HK-2 (cell line): ENCODE results near the gene H1-8.
"Not testable (repeated sequence)": the region's sequence is repeated elsewhere in the genome, so short reads cannot be mapped to it uniquely, and the experiment has no call there.

Source experiments
- DNase-seq: peaks from one replicate; pipeline ENCODE4 v3.0.0-alpha.2; 2018; ENCODE audit not compliant: unreplicated experiment

The H1-8 gene

DNA sequence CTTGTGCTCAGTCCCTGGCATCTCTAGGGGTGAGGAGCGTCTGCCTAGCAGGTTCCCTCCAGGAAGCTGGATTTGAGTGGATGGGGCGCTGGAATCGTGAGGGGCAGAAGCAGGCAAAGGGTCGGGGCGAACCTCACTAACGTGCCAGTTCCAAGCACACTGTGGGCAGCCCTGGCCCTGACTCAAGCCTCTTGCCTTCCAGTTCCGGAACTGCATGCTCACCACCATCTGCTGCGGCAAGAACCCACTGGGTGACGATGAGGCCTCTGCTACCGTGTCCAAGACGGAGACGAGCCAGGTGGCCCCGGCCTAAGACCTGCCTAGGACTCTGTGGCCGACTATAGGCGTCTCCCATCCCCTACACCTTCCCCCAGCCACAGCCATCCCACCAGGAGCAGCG is 9.6 kb upstream of the H1-8 start:
- no peak for DNase-seq

DNA sequence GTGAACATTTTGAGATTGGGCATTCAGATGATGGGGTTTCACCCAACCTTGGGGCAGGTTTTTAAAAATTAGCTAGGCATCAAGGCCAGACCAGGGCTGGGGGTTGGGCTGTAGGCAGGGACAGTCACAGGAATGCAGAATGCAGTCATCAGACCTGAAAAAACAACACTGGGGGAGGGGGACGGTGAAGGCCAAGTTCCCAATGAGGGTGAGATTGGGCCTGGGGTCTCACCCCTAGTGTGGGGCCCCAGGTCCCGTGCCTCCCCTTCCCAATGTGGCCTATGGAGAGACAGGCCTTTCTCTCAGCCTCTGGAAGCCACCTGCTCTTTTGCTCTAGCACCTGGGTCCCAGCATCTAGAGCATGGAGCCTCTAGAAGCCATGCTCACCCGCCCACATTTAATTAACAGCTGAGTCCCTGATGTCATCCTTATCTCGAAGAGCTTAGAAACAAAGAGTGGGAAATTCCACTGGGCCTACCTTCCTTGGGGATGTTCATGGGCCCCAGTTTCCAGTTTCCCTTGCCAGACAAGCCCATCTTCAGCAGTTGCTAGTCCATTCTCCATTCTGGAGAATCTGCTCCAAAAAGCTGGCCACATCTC is 8.4 kb upstream of the H1-8 start:
- DNase-seq = no peak

DNA sequence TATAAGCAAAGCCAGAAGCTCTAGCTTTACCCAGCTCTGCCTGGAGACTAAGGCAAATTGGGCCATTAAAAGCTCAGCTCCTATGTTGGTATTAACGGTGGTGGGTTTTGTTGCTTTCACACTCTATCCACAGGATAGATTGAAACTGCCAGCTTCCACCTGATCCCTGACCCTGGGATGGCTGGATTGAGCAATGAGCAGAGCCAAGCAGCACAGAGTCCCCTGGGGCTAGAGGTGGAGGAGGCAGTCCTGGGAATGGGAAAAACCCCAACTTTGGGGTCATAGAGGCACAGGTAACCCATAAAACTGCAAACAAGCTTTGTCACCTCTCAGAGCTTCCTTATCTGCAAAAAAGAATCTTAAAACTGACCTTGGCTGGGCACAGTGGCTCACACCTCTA is 7.9 kb upstream of the H1-8 start:
- no peak for DNase-seq

DNA sequence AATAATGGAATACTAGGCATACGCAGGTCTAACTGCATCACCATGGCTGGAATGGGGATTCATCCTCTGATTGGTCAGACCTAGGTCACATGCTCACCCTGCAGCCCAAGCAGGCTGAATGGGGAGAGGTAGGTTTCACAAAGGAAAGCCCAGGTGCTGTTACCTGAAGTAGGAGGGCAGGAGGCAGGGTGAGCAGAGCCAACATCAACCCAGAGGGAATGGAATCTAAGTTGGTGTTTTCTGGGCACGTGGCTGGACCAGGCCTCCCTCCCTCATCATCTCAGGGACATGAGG is 6.7 kb upstream of the H1-8 start:
- no peak for DNase-seq

DNA sequence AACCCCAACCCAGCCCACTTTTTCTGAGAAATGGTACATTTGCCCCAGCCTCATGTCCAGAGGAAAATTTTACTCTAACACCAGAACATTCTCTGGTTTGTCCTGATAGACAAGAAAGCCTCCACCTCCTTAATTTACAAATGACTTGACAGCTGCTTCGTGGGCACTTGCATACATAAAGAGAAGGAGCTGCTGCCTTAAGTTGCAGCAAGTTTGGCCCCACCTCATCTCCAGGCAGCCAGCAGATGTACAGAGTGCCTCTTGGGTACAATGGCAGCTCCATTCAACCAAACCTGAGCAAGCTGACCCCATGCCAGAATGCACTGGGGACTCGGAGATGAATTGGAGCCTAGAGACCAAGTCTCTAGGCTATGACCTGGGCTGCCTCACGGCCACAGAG is 6.2 kb upstream of the H1-8 start:
- DNase-seq = no peak

DNA sequence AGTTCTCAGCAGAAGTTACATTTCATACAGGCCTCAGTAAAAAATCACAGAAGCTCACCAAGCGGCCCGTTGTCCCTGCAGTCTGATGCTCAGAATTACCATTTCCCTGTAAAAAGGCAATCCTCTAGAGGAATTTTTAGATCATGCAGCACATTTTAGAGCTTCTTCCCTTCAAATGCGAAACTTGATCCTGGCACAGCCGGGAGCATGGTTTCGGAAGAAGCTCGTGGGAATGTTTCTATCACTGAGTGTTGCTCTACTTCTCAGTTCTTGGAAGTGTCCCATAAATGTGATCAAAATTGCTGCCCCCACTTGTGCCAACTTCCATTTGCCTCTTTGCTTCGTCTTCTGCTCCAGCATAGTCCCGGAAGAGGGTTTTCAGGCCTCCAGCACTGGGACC is 3.8 kb upstream of the H1-8 start:
- no peak for DNase-seq

DNA sequence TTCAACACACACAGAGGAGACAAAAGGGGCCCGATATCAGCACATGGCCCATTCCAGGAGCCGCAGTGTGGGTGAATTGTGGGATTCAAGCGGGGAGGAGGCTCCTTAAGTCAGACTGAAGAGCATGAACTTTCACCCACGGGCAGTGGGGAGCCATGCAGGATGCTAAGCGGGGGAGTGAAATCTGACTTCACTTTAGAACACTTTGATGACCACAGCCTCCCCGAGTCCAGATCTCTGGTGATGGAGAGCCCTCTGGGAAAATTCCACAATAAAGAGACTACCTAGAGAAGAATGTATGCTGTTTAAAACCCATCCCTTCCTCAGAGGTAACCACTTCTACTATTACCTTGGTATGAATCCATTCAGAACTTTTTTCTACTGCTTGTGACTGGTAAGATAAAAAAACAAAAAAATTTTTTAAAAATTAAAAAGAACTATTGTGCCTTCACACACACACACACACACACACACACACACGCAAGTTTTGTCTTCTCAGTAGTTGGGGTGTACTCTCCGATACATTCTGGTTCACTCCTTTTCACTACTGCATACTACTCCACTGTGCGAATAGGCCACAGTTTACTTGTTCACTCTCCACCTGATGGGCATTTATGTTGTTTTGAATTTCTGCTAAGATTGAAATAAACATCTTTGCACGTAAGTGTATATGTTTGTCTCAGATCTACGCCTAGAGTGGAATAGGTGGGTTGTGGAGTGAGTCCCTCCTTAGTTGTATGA is 2.0 kb upstream of the H1-8 start:
- no peak for DNase-seq

DNA sequence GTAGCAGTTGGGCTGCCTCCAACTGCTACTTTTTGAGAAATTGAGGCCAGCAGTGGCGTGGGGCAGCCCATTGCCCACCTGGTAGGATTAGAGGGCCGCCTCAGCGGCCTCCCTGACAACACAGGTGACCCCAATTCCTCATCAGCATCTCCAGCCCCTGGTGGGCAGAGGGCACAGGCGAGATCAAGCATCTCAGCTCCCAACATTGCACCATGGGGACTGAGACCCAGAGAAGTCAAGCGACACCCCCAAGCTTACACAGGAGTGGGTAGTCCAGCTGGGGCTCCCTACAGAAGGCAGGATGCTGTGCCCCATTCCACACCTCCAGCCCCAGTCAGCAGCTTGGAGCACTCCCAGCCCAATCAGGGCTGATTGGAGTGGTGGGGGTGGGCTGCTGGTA is 228 bp upstream of the H1-8 start:
- no peak for DNase-seq

DNA sequence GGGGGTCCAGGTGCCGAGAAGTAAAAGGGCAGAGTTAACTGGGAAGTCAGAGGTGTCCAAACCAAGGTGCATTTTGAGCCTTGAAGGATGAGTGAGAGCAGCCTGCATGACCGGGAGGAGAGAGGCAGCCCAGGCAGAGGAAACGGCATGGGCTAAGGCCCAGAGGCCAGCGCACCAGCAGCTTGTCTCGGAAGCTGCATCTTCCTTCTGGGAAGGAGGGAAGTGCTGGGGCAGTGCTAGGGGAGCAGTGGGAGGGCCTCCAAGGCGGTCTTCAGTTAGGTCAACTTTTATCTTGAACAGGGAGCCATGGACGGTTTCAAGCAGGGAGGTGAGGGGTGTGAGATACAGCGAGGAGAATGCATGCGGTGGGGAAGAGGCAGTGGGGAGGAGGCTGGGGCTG is 1.0 kb downstream of the H1-8 start:
- DNase-seq = no peak

DNA sequence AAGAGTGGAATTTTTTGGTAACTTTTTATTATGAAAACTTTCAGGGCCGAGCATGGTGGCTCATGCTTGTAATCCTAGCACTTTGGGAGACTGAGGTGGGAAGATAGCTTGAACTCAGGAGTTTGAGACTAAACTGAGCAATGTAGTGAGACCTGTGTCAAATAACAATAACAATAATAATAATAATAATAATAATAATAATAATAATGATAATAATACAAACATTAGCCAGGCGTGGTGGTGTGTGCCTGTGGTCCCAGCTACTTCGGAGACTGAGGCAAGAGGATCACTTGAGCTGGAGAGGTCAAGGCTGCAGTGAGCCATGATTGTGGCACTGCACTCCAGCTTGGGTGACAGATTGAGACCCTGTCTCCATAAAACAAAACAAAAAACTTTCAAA is 3.0 kb downstream of the H1-8 start:
- not testable (repeated sequence) for DNase-seq

DNA sequence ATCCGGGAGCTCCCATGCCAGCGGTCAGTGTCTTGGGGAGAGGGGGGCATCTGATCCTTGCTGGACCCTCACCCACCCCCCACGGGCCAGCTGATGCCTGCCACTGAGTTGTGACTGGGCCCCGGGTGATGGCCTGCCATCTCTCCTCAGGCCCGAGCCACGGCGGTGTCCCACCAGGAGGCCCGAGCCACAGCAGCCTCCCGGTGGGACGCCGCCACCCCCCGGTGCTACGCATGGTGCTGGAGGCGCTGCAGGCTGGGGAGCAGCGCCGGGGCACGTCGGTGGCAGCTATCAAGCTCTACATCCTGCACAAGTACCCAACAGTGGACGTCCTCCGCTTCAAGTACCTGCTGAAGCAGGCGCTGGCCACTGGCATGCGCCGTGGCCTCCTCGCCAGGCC is 4.3 kb downstream of the H1-8 start:
- no peak for DNase-seq

DNA sequence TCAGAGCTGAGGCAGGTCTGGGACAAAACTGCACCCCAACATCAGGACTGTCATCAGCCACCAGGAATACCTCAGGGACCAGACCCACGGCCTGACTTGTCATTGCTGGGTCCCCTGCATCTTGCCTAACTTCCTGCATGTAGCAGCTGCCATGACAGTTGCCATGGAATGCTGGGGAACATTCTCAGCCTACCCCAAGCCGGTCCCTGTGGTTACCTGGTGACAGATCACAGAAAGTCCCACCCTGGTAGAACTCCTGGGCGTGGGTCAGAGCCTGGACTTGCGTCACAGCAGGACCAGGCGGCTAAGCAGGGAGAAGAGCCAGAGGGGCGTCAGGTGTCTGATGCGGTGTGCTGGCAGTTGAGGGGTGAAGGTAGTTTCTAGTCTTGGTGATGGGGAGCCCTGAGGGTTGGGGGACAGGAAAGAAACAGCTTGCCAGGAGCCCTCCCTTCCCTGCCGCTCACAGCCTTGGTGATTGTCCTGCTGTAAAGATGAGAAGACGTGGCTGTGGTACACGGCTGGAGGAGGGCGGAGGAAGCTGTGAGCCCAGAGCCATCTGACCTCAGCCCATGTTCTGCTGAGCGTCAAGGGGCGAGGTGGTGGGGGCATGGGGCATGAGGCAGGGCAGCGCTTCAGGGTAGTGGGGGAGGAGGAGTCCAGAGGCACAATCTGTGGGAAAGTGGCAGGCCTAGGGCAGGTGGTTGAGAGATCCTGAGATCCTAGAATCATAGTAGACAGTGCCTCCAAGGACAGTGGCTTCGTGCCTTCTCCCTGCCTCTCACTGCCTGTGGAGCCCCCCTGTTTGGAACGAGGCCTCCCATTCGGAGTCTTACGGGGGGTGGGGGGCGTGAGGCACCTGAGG is 5.4 kb downstream of the H1-8 start:
- no peak for DNase-seq

DNA sequence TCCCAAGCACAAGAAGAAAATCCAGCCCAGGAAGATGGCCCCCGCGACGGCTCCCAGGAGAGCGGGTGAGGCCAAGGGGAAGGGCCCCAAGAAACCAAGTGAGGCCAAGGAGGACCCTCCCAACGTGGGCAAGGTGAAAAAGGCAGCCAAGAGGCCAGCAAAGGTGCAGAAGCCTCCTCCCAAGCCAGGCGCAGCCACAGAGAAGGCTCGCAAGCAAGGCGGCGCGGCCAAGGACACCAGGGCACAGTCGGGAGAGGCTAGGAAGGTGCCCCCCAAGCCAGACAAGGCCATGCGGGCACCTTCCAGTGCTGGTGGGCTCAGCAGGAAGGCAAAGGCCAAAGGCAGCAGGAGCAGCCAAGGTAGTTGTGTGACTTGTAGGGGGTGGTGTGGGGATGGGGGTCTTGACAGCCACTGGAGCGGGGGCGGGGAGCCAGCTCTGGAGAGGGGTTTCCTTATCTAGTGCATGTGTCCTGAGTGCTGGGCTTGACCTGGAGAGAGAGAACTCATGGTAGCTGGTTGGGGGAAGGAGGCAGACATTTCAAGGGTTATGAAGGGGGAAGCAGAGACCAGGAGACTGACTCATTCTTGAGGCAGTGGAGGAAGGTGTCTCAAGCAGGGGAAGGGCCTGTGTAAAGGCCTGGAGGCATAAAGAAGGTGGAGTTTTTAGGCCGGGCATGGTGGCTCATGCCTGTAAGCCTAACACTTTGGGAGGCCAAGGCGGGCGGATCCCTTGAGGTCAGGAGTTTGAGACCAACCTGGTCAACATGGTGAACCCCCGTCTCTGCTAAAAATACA is 6.2 kb downstream of the H1-8 start:
- DNase-seq = peak; percentile 49

DNA sequence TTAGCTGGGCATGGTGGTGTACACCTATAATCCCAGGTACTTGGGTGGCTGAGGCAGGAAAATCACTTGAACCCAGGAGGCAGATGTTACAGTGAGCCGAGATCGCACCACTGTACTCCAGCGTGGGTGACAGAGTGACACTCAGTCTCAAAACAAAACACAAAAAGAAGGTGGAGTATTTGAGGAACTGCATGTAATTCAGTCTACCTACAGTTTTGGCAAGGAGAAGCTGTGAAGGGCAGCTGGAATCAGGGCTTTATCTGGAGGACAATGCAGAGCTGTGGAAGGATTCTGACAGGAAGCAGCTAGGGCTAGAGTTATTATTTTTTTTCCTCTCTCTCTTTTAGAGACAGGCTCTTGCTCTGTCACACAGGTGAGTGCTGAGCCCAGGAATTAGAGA is 6.8 kb downstream of the H1-8 start:
- DNase-seq = no peak

DNA sequence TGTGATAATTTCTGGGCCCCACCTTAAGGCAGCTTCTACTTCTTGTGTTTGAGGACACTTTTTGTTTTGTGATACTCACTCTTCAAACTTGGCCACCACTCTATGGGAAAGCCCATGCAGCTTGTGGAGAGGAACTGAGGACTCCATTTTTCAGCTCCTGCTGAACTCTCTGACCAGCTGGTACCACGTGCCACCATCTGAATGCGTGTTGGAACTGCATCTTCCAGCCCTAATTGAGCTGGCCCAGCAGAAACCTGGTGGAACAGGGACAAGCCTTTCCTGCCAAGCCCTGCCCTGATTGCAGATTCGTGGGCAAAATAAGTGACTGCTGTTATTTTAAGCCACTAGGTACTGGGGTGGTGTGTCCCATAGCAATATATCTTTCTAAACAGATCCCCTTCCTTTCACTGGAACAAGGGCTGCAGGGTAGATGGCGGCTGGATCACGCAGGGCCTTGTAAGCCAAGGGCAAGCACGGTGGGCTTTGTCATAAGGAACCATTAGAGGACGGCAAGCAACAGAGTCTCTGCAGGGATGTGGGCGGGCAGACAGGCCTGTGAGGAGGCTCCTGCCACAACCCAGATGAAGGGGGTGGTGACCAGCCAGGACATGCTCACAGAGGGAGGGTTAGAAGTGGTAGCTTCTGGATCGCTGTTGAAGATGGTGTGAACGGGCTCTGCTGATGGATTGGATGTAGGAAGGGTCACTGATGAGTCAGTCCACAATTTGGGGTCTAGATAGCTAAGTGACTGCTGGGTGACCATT is 9.5 kb downstream of the H1-8 start:
- no peak for DNase-seq

DNA sequence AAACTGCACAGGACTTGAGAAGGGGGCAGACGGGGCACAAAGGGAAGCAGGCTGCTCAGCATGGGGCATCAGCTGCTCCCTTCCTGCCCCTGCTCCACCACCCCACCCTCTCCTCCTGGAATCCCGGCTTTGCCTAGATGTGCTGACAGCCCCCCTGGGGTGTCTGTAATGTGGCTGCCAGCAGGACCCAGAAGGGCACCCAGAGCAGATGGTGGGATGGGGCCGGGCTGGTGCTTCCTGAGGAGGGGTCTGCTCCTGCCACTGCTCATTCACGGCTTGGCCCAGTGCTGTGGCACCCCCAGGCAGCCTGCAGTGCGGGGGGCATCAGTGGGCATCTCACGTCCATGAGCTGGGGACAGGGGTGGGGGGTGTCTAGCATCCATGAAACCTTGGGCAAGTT is 10.2 kb downstream of the H1-8 start:
- DNase-seq = no peak

DNA sequence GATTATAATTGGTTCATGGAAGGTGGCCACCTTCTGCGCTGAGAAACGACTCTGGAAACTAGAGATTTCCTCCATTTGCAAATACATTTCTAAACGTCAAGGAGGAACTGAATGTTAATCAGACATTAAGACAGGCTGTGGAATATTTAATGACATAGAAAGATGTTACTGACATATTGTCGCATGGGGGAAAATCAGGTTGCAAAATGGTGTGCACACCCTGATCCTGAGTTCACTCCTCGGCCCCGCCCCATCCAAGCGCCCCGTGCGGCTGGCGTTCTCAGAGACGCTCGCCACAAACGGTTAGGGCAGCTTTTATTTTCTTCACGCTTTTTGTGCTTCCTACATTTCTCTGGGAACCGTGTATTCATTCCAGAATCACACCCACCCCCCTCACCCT is 10.7 kb downstream of the H1-8 start:
- no peak for DNase-seq

DNA sequence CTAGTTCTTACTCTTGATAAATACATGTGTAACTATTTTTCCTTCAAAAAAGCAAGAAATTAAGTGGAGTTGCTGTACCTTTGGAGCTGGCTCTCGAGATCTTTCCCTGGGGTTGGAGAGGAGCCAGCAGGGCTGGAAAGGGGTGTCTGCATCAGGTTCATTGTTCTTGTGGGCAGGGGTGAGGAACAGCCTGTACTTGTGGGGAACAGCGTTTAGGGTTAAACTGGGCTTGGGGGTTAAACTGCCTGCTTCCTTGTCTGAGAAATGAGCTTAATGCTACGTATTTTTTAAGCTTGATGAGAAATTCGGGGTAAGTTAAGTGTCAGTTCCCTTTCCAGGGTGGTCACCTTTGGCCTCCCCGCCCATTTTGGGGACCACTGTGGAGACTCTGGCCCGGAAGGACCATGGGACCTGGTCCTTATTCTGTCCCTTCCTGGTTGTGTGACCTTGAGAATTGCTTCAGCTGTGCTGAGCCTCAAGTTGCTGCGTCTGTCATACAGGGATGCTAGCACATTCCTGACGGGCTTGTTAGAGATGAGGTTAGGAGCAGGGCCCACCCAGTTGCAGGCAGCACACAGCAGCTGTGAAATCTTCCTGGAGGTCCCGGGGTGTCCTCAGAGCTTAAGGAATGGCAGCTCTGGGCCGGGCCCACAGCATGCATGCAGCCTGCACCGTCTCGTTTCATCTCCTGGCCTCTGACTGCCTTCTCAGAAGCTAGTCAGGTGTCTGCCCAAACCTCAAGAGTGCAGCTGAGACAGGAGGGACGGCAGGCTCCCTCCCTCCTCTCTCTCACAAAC is 11.6 kb downstream of the H1-8 start:
- no peak for DNase-seq

DNA sequence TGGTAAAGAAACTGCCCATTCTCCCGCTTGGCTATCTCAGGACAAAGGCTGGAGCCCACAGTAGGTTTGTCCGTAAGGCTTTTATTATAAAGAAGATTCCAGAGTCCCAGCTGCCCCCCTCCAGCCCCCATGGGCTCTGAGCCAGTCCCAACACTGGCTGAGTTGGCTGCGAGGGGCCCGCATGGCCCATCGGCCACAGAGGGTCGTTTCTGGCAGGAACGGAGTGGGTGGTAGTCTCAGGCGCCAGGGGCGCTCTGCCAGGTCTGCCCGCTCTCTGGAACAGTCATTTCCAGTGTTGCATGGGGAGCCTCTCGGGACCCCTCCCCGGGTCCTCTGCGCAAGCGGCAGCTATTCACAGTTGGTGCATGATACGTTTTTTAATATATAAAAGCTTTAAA is 12.2 kb downstream of the H1-8 start:
- DNase-seq = no peak

DNA sequence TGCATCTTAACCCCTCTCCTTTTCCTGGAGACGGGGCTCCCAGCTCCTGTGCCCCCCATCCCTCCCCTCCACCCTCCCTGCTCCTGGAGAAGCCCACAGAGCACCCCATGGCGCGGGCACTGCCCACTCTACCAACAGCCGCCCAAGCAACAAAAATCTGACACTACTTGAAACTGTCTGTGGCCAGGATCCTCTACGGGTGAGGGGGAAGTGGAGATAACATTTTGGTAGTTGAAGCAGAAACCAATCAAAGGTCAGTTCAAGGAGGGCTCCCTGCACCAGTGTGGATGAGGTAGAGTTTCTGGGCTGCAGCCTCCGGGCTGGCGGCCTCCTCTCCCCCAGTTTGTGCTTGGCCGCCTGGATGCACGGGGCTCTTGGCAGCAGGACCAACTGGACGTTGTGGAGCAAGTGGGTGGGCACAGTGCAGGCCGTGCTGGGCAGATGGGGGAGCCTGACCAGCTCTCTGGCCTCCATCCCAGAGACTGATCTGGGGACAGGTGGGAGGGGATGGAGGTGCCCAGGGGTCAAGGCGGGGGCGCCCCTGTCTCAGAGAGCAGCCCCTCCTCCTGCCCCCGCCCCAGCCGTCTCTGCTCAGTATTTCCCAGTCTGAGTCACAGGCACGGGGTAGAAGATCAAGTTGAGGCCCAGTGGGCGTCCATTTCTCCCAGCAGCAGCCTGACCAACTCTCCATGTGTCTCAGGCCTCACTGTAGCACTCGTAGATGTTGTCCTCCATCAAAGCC is 12.8 kb downstream of the H1-8 start:
- no peak for DNase-seq
